LNCAP (cell line): Measurements from ENCODE around the gene CLIC4.

Experiments
- TF ChIP-seq, protein P1 (sequence below): fragments of 450-650 bp; IDR thresholded peaks from 2 replicates; pipeline ENCODE4 v1.5.1; 2017; ENCODE audit warnings: mild to moderate bottlenecking

Gene CLIC4

DNA sequence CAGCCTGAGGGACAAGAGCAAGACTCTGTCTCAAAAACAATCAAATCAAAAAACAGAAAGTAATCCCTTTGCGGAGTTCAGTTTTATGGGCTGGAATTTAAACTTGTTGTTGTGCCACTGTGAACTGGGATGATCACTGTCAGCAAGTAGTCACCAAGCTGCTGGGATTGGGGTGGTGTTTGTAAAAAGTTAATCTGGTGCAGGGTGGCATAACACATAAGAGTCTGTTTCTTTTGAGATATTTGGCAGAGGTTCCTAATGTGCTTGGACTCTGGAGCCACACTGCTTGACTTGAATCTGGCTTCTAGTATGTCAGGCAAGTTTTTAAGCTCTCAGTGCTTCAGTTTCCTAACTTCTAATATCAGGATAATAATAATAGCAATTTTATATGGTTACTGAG lies 6.6 kb downstream of the CLIC4 start:
- TF ChIP-seq, protein P1, sequence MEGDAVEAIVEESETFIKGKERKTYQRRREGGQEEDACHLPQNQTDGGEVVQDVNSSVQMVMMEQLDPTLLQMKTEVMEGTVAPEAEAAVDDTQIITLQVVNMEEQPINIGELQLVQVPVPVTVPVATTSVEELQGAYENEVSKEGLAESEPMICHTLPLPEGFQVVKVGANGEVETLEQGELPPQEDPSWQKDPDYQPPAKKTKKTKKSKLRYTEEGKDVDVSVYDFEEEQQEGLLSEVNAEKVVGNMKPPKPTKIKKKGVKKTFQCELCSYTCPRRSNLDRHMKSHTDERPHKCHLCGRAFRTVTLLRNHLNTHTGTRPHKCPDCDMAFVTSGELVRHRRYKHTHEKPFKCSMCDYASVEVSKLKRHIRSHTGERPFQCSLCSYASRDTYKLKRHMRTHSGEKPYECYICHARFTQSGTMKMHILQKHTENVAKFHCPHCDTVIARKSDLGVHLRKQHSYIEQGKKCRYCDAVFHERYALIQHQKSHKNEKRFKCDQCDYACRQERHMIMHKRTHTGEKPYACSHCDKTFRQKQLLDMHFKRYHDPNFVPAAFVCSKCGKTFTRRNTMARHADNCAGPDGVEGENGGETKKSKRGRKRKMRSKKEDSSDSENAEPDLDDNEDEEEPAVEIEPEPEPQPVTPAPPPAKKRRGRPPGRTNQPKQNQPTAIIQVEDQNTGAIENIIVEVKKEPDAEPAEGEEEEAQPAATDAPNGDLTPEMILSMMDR = no peak

GRCh38 chr1:24752305-24752704 lies 7.1 kb downstream of the CLIC4 start:
- TF ChIP-seq, protein P1 = no peak

GRCh38 chr1:24754229-24754628 lies 9.0 kb downstream of the CLIC4 start:
- TF ChIP-seq, protein P1 = no peak

- TF ChIP-seq, protein P1 = no peak
These were observed 11.1 kb downstream of the CLIC4 start for GRCh38 chr1:24756395-24756794.

DNA sequence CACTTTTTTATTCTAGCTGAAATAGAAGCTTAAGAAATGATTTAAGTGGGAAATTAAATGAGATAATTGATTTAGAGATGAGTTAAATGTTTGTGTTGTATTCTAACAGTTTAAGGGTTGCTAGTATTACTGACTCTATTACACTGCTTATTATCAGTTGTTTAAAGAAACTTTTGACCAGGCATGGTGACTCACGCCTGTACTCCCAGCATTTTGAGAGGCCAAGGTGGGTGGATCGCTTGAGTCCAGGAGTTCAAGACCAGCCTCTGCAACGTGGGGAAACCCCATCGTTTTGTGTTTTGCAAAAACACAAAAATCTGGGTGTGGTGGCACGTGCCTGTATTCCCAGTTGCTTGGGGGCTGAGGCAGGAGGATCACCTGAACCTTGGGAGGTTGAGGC lies 14.2 kb downstream of the CLIC4 start:
- TF ChIP-seq, protein P1 = no peak

DNA sequence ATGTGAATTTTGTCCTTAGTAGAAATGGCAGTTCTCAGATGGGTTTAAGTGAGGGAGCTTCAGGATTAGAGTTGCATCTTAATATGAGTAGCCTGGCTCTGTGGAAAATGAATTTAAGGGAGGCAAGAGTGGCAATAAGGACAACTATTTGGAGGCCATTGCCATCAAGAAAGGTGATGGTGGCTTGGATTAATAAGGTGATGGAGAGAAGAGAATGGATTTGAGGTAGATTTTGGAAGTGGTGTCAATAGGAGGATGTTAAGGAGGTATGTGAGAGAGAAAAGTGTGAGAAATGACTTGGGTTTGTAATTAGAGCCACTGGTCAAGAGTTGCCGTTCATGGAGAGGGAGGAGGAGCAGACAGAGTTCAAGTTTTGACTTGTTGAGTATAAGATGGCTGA lies 16.3 kb downstream of the CLIC4 start:
- TF ChIP-seq, protein P1 = no peak

- TF ChIP-seq, protein P1 = no peak
These were observed 17.0 kb downstream of the CLIC4 start for GRCh38 chr1:24762133-24762676.

- TF ChIP-seq, protein P1 = no peak
These were observed 18.4 kb downstream of the CLIC4 start for GRCh38 chr1:24763671-24764070.
